ELF-1 (cell line): Measurements from ENCODE around the gene MTMR11.
"Not testable (repeated sequence)": the region's sequence is repeated elsewhere in the genome, so short reads cannot be mapped to it uniquely, and the experiment has no call there.

Experiments
- DNase-seq: peaks from one replicate; pipeline ENCODE4 v3.0.0-alpha.2; 2016; ENCODE audit warnings: low read depth, low spot score

The MTMR11 gene

GRCh38 chr1:149899460-149900284 is 37.0 kb downstream of the MTMR11 start, which contains the start of gene BOLA1:
Gene BOLA1 (plus strand): TSS chr1:149899568. CDS start chr1:149900060, 492 bp downstream.
- peak; percentile 95 for DNase-seq

- DNase-seq: no peak
Observed at GRCh38 chr1:149896575-149896974, 40.1 kb downstream of the MTMR11 start.

GRCh38 chr1:149888999-149889289 is 47.7 kb downstream of the MTMR11 start:
- no peak for DNase-seq

- peak; percentile 98 for DNase-seq
Observed at GRCh38 chr1:149888247-149888998, 48.3 kb downstream of the MTMR11 start.

- DNase-seq: peak; percentile 98
Observed at GRCh38 chr1:149887456-149888246, 49.0 kb downstream of the MTMR11 start.

- not testable (repeated sequence) for DNase-seq
Observed at GRCh38 chr1:149887196-149887455, 49.6 kb downstream of the MTMR11 start.

- peak; percentile 99 for DNase-seq
Observed at GRCh38 chr1:149886396-149887195, 50.1 kb downstream of the MTMR11 start.

GRCh38 chr1:149886121-149886395 is 50.6 kb downstream of the MTMR11 start:
- DNase-seq: not testable (repeated sequence)

GRCh38 chr1:149885339-149886120 is 51.1 kb downstream of the MTMR11 start:
- DNase-seq: peak; percentile 90

- no peak for DNase-seq
Observed at GRCh38 chr1:149884433-149885338, 52.0 kb downstream of the MTMR11 start.

GRCh38 chr1:149883598-149884247 is 53.0 kb downstream of the MTMR11 start:
- no peak for DNase-seq

GRCh38 chr1:149881876-149882275 is 54.8 kb downstream of the MTMR11 start:
- no peak for DNase-seq

GRCh38 chr1:149879556-149879955 is 57.1 kb downstream of the MTMR11 start:
- no peak for DNase-seq
